T-helper 2 cell (primary cell): ENCODE measurements around the gene PHACTR4.
"Not testable (repeated sequence)": the region's sequence is repeated elsewhere in the genome, so short reads cannot be mapped to it uniquely, and the experiment has no call there.

Experiments
- DNase-seq, 5 experiments: peaks; one replicate each; pipeline versions ENCODE4 v3.0.0 to v3.0.0-alpha.2; 2012 to 2022

Gene PHACTR4

DNA sequence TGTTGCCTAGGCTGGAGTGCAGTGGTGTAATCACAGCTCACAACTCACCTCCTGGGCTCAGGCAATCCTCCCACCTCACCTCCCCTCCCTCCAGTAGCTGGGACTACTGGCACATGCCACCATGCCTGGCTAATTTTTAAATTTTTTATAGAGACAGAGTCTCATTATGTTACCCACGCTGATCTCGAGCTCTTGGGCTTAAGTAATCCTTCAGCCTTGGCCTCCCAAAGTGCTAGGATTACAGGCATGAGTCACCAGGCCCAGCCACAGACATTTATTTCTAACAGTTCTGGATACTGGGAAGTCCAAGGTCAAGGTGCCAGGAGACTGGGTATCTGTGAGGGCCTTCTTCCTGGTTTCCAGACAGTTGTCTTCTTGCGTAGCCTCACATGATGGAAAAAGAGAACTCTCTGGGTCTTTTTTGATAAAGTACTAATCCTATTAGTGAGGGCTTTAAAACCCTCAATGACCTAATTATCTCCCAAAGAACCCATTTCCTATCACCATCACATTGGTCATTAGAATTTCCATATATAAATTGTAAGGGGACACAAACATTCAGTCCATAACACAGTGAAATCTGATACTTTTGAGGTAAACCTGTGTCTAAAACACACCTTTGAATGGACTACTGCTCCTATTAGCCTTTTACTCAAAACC, 67.9 kb downstream of the PHACTR4 start:
- no peak for DNase-seq

GRCh38 chr1:28437924-28438699, 68.6 kb downstream of the PHACTR4 start:
- no peak for DNase-seq

DNA sequence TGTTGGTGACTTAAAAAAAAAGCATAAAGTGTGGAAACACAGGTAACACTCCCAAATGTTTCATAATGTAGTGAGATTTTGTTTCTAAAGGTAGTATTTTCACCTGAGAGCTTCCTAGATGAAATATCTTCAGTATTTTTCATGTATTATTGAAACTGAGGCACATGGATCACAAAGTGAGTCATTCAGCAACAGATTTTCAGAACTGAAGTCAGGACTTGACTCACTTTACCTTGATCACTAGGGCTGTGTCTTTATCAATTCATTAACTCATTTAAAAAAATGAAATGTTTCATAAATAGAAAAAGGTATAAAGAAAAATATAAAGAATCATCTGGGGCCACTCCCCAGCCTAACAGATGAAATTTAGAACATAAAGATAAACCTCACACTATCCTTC, 69.8 kb downstream of the PHACTR4 start:
- DNase-seq, result peak in 1 of 5 experiments; percentile 14

GRCh38 chr1:28441674-28442073, 72.1 kb downstream of the PHACTR4 start:
- no peak for DNase-seq

- DNase-seq, result no peak
Observed at GRCh38 chr1:28443550-28443949, 74.0 kb downstream of the PHACTR4 start.

GRCh38 chr1:28447679-28448078, 78.1 kb downstream of the PHACTR4 start:
- no peak for DNase-seq

- not testable (repeated sequence) for DNase-seq
Observed at GRCh38 chr1:28448094-28448611, 78.6 kb downstream of the PHACTR4 start.

GRCh38 chr1:28449904-28450303, 80.4 kb downstream of the PHACTR4 start:
- DNase-seq, result peak in 2 of 5 experiments; percentile 12 to 93

- DNase-seq, result peak in 1 of 5 experiments; percentile 73
Observed at GRCh38 chr1:28450561-28450960, 81.0 kb downstream of the PHACTR4 start.

DNA sequence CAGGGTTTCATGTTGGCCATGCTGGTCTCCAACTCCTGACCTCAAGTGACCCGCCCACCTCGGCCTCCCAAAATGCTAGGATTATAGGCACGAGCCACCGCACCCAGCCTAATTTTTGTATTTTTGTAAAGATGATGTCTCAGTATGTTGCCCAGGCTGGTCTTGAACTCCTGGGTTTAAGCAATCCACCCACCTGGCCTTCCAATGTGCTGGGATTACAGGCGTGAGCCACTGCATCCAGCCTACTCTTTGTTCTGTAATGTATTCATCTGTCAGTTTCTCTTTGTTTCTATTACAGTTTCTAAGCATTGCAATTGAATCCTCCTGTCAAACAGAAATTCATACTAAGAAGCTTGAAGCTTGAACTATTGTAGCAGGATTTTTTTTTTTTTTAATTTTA, 81.5 kb downstream of the PHACTR4 start:
- no peak for DNase-seq

DNA sequence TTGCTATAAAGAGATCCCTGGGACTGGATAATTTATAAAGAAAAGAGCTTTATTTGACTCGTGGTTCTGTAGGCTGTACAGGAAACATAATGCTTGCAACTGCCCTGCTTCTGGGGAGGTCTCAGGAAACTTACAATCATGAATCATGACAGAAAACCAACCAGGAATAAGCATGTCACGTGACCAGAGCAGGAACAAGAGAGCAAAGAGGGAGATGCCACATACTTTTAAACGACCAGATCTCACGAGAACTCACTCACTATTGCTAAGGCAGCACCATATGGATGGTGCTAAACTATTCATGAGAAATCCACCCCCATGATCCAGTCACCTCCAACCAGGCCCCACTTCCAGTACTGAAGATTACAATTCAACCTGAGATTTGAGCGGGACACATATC, 86.5 kb downstream of the PHACTR4 start:
- peak in 1 of 5 experiments; percentile 48 for DNase-seq

DNA sequence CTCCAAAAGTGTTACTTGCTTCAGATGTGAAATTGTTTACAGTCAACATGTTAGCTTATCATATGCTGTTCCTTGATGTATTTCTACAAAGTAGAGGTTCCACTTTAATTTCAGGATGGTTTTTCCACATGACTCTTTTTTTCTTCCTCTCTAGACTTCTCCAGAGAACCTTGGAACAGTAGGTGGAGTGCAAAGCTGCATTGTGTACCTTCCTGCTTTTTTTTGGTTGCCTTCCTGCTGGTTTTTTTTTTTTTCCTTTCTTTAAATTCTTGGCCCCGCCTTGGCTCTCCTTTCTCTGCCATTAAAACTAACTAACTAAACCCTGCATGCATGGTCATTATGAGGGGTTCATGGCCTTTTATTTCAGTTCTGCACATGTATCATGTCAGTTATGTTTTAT, 88.1 kb downstream of the PHACTR4 start:
- no peak for DNase-seq

GRCh38 chr1:28458237-28459228, 89.0 kb downstream of the PHACTR4 start:
- DNase-seq, result no peak

DNA sequence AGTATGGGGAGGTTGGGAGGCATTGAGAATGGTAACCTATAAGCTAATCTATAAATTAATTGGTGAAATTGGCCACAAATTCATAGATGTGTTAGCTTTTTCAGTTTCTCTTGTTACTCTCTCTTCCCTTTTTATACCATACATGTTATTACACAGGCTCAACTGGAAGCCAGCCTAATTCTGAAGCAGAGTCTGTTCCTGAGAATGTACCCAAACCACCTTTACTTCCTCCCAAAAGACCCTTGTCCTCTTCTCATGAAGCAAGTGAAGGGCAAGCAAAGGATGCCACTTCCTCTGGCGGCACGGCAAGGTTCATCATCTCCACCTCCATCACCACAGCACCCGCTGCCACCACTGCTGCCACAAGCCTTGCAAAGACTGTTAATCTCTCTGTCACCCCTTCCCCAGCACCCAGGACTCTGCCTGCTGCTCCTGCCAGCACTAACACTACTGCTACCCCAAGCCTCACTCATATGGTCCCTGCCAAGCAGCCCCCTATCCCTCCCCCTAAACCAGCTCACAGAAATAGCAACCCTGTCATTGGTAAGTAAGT, 96.8 kb downstream of the PHACTR4 start:
- DNase-seq, result peak in 1 of 5 experiments; percentile 89

GRCh38 chr1:28470146-28470545, 100.6 kb downstream of the PHACTR4 start:
- DNase-seq, result peak in 1 of 5 experiments; percentile 28

DNA sequence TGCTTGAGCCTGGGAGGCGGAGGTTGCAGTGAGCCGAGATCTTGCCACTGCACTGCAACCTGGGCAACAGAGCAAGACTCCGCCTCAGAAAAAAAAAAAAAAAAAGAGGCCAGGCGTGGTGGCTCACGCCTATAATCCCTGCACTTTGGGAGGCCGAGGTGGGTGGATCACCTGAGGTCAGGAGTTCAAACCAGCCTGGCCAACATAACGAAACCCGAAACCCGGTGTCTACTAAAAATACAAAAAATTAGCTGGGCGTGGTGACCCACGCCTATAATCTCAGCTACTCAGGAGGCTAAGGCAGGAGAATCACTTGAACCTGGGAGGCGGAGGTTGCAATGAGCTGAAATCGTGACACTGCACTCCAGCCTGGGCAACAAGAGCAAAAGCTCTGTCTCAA, 110.0 kb downstream of the PHACTR4 start:
- DNase-seq, result not testable (repeated sequence)

DNA sequence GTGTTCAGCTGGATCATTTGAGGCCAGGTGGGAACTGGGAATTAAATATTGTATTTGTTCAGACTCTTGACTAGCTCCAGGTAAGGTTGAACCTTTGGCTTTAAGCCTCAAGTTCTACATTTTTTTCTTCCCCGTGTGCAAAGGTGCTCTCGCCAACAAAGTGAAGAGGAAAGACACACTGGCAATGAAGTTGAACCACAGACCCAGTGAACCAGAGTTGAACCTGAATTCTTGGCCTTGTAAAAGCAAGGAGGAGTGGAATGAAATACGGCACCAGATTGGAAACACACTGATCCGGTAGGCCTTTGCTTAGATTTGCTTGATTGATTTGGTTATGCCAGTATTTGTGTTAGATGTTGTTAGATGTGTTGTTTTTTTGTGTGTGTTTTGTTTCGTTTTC, 110.8 kb downstream of the PHACTR4 start:
- no peak for DNase-seq

DNA sequence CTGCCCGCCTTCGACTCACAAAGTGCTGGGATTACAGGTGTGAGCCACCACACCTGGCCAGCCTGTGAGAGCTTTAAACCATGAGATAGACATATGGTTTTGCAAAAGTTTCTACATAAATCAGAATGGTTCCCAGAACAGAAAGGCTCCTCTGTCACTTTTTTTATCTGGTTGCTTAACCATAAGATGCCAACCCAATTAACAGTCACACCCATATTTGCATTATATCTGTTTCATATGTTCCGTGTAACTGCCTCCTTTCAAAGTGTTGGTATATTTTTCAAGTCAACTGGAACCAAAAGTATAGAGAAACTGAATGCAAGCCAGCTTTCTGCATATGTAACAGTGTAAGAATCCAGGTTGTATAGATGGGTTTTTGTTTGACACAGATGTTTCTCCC, 112.6 kb downstream of the PHACTR4 start:
- no peak for DNase-seq

DNA sequence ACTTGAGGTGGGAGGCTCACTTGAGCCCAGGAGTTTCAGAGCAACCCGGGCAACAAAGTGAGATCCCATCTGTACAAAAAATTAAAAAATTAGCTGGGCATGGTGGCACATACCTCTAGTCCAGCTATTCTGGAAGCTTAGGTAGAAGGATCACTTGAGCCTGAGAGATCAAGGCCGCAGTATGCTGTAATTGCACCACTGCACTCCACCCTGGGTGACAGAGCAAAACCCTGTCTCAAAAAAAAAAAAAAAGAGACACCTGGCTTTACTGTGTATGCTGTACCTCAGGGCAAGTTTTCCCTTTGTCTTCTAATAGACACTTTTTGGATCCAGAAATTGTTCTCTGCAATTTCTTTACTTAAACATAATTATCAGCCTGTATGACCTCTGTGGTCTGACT, 113.2 kb downstream of the PHACTR4 start:
- DNase-seq, result no peak

DNA sequence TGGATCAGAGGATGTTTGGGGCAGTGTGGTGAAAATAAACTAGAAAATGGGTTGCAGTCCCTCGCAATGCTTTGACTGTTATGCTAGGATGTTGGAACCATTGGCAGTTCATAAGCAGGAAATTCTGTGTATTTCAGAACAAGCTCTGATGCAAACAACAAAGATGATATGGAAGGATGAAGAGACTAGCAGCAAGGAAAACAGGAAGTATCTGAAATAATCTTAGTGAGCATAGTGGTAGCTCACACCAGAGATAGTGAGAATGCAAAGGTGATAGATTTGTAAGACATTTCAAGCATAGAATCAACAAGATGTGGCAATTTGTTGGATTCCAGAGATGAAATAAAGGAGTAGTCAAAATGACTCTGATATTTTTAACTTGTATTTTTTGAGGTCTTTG, 125.2 kb downstream of the PHACTR4 start:
- no peak for DNase-seq

- DNase-seq, result no peak
Observed at GRCh38 chr1:28499553-28499952, 130.0 kb downstream of the PHACTR4 start.

GRCh38 chr1:28501925-28502324, 132.4 kb downstream of the PHACTR4 start:
- no peak for DNase-seq
